H9 (cell line): ENCODE measurements around the gene TBC1D4. TPM values are rescaled to one million over a fixed set of nuclear protein-coding genes. Genes with fewer than 3 reads are reported as not detected.

ENCODE experiments used
- DNase-seq: peaks from one replicate; pipeline ENCODE4 v3.0.0-alpha.2; 2017
- H2AFZ ChIP-seq: one replicate; pipeline ENCODE4 v1.6.1; 2013; ENCODE audit warnings: mild to moderate bottlenecking, low read length, control low read depth, moderate library complexity
- H2AK5ac ChIP-seq: 2 replicates; pipeline ENCODE4 v1.6.1; 2013; ENCODE audit warnings: low read length, control low read depth, mixed read lengths; ENCODE audit not compliant: insufficient read length
- H2BK120ac ChIP-seq: one replicate; pipeline ENCODE4 v1.6.1; 2013; ENCODE audit warnings: low read depth, mild to moderate bottlenecking, low read length, control low read depth, inconsistent platforms; ENCODE audit not compliant: poor library complexity, severe bottlenecking
- H2BK12ac ChIP-seq: 2 replicates; pipeline ENCODE4 v1.6.1; 2013; ENCODE audit warnings: low read length, control low read depth, mixed read lengths, low read depth; ENCODE audit not compliant: insufficient read length
- H2BK15ac ChIP-seq: 2 replicates; pipeline ENCODE4 v1.6.1; 2013; ENCODE audit warnings: low read depth, low read length, control low read depth
- H2BK20ac ChIP-seq: one replicate; pipeline ENCODE4 v1.6.1; 2013; ENCODE audit warnings: low read depth, mild to moderate bottlenecking, low read length, control low read depth, inconsistent platforms; ENCODE audit not compliant: poor library complexity, severe bottlenecking
- H2BK5ac ChIP-seq: 2 replicates; pipeline ENCODE4 v1.6.1; 2013; ENCODE audit warnings: low read length, control low read depth, mixed read lengths; ENCODE audit not compliant: insufficient read length
- H3K14ac ChIP-seq: 2 replicates; pipeline ENCODE4 v1.6.1; 2013; ENCODE audit warnings: low read length, control low read depth; ENCODE audit not compliant: insufficient read depth
- H3K18ac ChIP-seq: 2 replicates; pipeline ENCODE4 v1.6.1; 2013; ENCODE audit warnings: low read depth, mild to moderate bottlenecking, mixed read lengths, low read length, control low read depth; ENCODE audit not compliant: insufficient read length
- H3K23ac ChIP-seq: 2 replicates; pipeline ENCODE4 v1.6.1; 2013; ENCODE audit warnings: low read length, control low read depth, mixed read lengths, low read depth; ENCODE audit not compliant: insufficient read length
- H3K23me2 ChIP-seq: 2 replicates; pipeline ENCODE4 v1.6.1; 2013; ENCODE audit warnings: low read depth, mild to moderate bottlenecking, mixed read lengths, low read length, control low read depth; ENCODE audit not compliant: insufficient read length, poor library complexity, severe bottlenecking
- H3K27ac ChIP-seq: 2 replicates; pipeline ENCODE4 v1.5.1; 2013; ENCODE audit warnings: low read length, control low read depth, mixed read lengths, low read depth; ENCODE audit not compliant: insufficient read length
- H3K27me3 ChIP-seq: 2 replicates; pipeline ENCODE4 v1.6.1; 2013; ENCODE audit warnings: low read length, control low read depth, inconsistent platforms; ENCODE audit not compliant: insufficient read depth
- H3K4ac ChIP-seq: 2 replicates; pipeline ENCODE4 v1.6.1; 2013; ENCODE audit warnings: low read depth, mild to moderate bottlenecking, control low read depth, inconsistent platforms, low read length, moderate library complexity
- H3K4me1 ChIP-seq: 2 replicates; pipeline ENCODE4 v1.6.1; 2013; ENCODE audit warnings: low read length, control low read depth, inconsistent platforms; ENCODE audit not compliant: insufficient read depth
- H3K4me2 ChIP-seq: 2 replicates; pipeline ENCODE4 v1.6.1; 2013; ENCODE audit warnings: low read length, control low read depth, mixed read lengths; ENCODE audit not compliant: insufficient read length, insufficient read depth
- H3K56ac ChIP-seq: 2 replicates; pipeline ENCODE4 v1.6.1; 2013; ENCODE audit warnings: low read depth, mild to moderate bottlenecking, mixed read lengths, low read length, control low read depth; ENCODE audit not compliant: insufficient read length
- H3K79me1 ChIP-seq: 2 replicates; pipeline ENCODE4 v1.6.1; 2013; ENCODE audit warnings: low read depth, mild to moderate bottlenecking, moderate library complexity, low read length, control low read depth, inconsistent platforms; ENCODE audit not compliant: insufficient read depth, poor library complexity, severe bottlenecking
- H3K79me2 ChIP-seq: 2 replicates; pipeline ENCODE4 v1.6.1; 2013; ENCODE audit warnings: low read length, control low read depth, inconsistent platforms; ENCODE audit not compliant: insufficient read depth
- H3K9ac ChIP-seq: 2 replicates; pipeline ENCODE4 v1.6.1; 2013; ENCODE audit warnings: low read length, control low read depth, mixed read lengths; ENCODE audit not compliant: insufficient read length; ENCODE audit errors: extremely low read depth
- H3K9me3 ChIP-seq: one replicate; pipeline ENCODE4 v1.6.1; 2013; ENCODE audit warnings: low read depth, low read length, inconsistent platforms; ENCODE audit not compliant: control insufficient read depth
- H3T11ph ChIP-seq: one replicate; pipeline ENCODE4 v1.6.1; 2013; ENCODE audit warnings: mild to moderate bottlenecking, low read length, control low read depth, inconsistent platforms
- H4K20me1 ChIP-seq: one replicate; pipeline ENCODE4 v1.6.1; 2013; ENCODE audit not compliant: control insufficient read depth, insufficient read length, insufficient read depth
- H4K5ac ChIP-seq: 2 replicates; pipeline ENCODE4 v1.6.1; 2013; ENCODE audit warnings: low read depth, mild to moderate bottlenecking, mixed read lengths, low read length, control low read depth; ENCODE audit not compliant: insufficient read length
- H4K8ac ChIP-seq: replicated peaks from 2 replicates; pipeline ENCODE4 v1.6.1; 2013; ENCODE audit warnings: low read length, control low read depth, mixed read lengths, low read depth; ENCODE audit not compliant: insufficient read length
- H4K91ac ChIP-seq: 2 replicates; pipeline ENCODE4 v1.6.1; 2013; ENCODE audit warnings: low read depth, mild to moderate bottlenecking, moderate library complexity, mixed read lengths, low read length, control low read depth; ENCODE audit not compliant: insufficient read length
- H3K27ac Mint-ChIP-seq, 3 experiments: 2 replicates in 2 of 3; 3 replicates in 1 of 3; pipeline ENCODE4 v1.8.0; 2020 to 2021; ENCODE audit warnings: mixed read lengths in 3 of 3, mild to moderate bottlenecking in 1 of 3, moderate library complexity in 1 of 3
- H3K27me3 Mint-ChIP-seq: 2 replicates; pipeline ENCODE4 v1.8.0; 2021; ENCODE audit warnings: low read depth, mild to moderate bottlenecking, moderate library complexity, mixed read lengths
- H3K36me3 Mint-ChIP-seq, 3 experiments: 2 replicates in 2 of 3; 3 replicates in 1 of 3; pipeline ENCODE4 v1.8.0; 2020 to 2021; ENCODE audit warnings: low read depth in 3 of 3, mixed read lengths in 3 of 3; ENCODE audit not compliant: insufficient read depth in 1 of 3
- H3K4me1 Mint-ChIP-seq, 2 experiments: 2 replicates each; pipeline ENCODE4 v1.8.0; 2020; ENCODE audit warnings: mixed read lengths in 2 of 2
- H3K4me3 Mint-ChIP-seq, 2 experiments: 2 replicates in 1 of 2; 3 replicates in 1 of 2; pipeline ENCODE4 v1.8.0; 2020 to 2021; ENCODE audit warnings: mild to moderate bottlenecking in 2 of 2, mixed read lengths in 2 of 2, moderate library complexity in 1 of 2
- H3K9me3 Mint-ChIP-seq, 2 experiments: 2 replicates in 1 of 2; 3 replicates in 1 of 2; pipeline ENCODE4 v1.8.0; 2020; ENCODE audit warnings: mild to moderate bottlenecking in 2 of 2, mixed read lengths in 2 of 2, moderate library complexity in 1 of 2
- WGBS: extraction: QIAGEN DNeasy Blood & Tissue Kit; methylation state at CpG from one replicate; pipeline ENCODE4 v1.1.7; 2013; ENCODE audit warnings: missing lambda C conversion rate, low lambda C conversion rate, mixed read lengths; ENCODE audit not compliant: insufficient read length; ENCODE audit errors: extremely low coverage; 5-methylcytosine and 5-hydroxymethylcytosine counted together
- total RNA-seq: library from RNA; stranded (reverse); gene quantifications from 2 replicates; pipeline ENCODE4 v1.2.1, GENCODE V29; 2021
- TF ChIP-seq, protein P1 (sequence below): fragments of 200-600 bp; sonication (generic); conservative IDR thresholded peaks from 3 replicates; pipeline ENCODE4 v1.8.0; 2021; ENCODE audit warnings: antibody characterized with exemption, mild to moderate bottlenecking

Gene TBC1D4
- total RNA-seq, 1 experiment from 2014 or later, result 10.5 TPM

DNA sequence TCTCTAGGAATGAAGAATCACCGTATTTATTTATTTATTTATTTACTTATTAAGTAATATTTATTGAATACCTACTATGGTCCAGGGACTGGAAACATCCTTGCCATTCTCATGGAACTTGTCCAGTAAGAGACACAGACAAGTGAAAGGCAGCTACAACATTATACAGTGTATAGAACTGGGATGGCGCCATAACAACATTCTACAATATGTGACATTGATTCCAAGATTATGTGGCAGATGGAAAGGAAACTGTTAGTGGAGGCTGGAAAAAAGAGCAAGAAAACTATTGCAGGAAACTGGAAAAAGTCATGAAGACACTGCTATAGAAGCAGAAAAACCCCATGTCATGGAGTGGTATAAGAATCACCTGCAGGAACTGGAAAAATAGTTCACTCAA lies 9.4 kb upstream of the TBC1D4 start:
- H2BK120ac ChIP-seq, result no peak overlapping the region
- no peak overlapping the region for H2BK12ac ChIP-seq
- no peak overlapping the region for H4K91ac ChIP-seq
- no peak overlapping the region for H2BK20ac ChIP-seq
- no peak overlapping the region for H3K27ac ChIP-seq
- H3K18ac ChIP-seq, result no peak overlapping the region
- H3K9me3 ChIP-seq, result no peaks in the 10 kb centered on the region
- no peak overlapping the region for H2AFZ ChIP-seq
- H2AK5ac ChIP-seq, result no peak overlapping the region
- Mint-ChIP-seq H3K4me1 (peaks cover 0 to under 1% of the 10 kb centered on the region in 2 experiments; a peak in 1 of 4 replicates), H3K27me3 (peaks cover 2% of the 10 kb centered on the region), H3K4me3 (no peak overlapping the region), H3K36me3 (no peaks in the 10 kb centered on the region), H3K27ac (no peak overlapping the region), H3K9me3 (no peaks in the 10 kb centered on the region)
- H3K23ac ChIP-seq, result no peak overlapping the region
- H4K5ac ChIP-seq, result no peak overlapping the region
- H3K27me3 ChIP-seq, result no peaks in the 10 kb centered on the region
- no peak for DNase-seq
- no peak overlapping the region for H2BK5ac ChIP-seq
- no peaks in the 10 kb centered on the region for H3K23me2 ChIP-seq
- H3K14ac ChIP-seq, result no peak overlapping the region
- no CpG with 5 or more reads among the region's 2 CpGs for WGBS
- TF ChIP-seq, protein P1, sequence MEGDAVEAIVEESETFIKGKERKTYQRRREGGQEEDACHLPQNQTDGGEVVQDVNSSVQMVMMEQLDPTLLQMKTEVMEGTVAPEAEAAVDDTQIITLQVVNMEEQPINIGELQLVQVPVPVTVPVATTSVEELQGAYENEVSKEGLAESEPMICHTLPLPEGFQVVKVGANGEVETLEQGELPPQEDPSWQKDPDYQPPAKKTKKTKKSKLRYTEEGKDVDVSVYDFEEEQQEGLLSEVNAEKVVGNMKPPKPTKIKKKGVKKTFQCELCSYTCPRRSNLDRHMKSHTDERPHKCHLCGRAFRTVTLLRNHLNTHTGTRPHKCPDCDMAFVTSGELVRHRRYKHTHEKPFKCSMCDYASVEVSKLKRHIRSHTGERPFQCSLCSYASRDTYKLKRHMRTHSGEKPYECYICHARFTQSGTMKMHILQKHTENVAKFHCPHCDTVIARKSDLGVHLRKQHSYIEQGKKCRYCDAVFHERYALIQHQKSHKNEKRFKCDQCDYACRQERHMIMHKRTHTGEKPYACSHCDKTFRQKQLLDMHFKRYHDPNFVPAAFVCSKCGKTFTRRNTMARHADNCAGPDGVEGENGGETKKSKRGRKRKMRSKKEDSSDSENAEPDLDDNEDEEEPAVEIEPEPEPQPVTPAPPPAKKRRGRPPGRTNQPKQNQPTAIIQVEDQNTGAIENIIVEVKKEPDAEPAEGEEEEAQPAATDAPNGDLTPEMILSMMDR, result no peak
- no peaks in the 10 kb centered on the region for H3K79me2 ChIP-seq
- no peak overlapping the region for H2BK15ac ChIP-seq
- H3K79me1 ChIP-seq, result no peaks in the 10 kb centered on the region
- H3K4ac ChIP-seq, result no peak overlapping the region
- H4K8ac ChIP-seq, result no peak overlapping the region
- no peaks in the 10 kb centered on the region for H3K4me1 ChIP-seq
- H3K4me2 ChIP-seq, result no peak overlapping the region
- H4K20me1 ChIP-seq, result no peaks in the 10 kb centered on the region
- H3T11ph ChIP-seq, result no peak overlapping the region
- no peak overlapping the region for H3K56ac ChIP-seq
- H3K9ac ChIP-seq, result no peak overlapping the region
